VCaP (cell line): ENCODE results near the gene NELFB.

Experiments
- H3K27ac ChIP-seq: fragments of 450-650 bp; 2 replicates; pipeline ENCODE4 v1.5.1; 2017
- TF ChIP-seq, protein P1 (sequence below): fragments of 450-650 bp; conservative IDR thresholded peaks from 2 replicates; pipeline ENCODE4 v1.5.1; 2017; ENCODE audit warnings: mild to moderate bottlenecking, moderate library complexity

NELFB gene

GRCh38 chr9:137244486-137245449, 10.4 kb upstream of the NELFB start:
- TF ChIP-seq, protein P1, sequence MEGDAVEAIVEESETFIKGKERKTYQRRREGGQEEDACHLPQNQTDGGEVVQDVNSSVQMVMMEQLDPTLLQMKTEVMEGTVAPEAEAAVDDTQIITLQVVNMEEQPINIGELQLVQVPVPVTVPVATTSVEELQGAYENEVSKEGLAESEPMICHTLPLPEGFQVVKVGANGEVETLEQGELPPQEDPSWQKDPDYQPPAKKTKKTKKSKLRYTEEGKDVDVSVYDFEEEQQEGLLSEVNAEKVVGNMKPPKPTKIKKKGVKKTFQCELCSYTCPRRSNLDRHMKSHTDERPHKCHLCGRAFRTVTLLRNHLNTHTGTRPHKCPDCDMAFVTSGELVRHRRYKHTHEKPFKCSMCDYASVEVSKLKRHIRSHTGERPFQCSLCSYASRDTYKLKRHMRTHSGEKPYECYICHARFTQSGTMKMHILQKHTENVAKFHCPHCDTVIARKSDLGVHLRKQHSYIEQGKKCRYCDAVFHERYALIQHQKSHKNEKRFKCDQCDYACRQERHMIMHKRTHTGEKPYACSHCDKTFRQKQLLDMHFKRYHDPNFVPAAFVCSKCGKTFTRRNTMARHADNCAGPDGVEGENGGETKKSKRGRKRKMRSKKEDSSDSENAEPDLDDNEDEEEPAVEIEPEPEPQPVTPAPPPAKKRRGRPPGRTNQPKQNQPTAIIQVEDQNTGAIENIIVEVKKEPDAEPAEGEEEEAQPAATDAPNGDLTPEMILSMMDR, result no peak

GRCh38 chr9:137245450-137246421, 9.4 kb upstream of the NELFB start:
- TF ChIP-seq, protein P1, result no peak

More at GRCh38 chr9:137244486-137245449, 10.4 kb upstream of the NELFB start:
- peak overlapping the region; percentile 100 for H3K27ac ChIP-seq

GRCh38 chr9:137247135-137247915, 7.8 kb upstream of the NELFB start:
- TF ChIP-seq, protein P1, result no peak
- no peak overlapping the region for H3K27ac ChIP-seq

More at GRCh38 chr9:137245450-137246421, 9.4 kb upstream of the NELFB start:
- peak overlapping the region; percentile 100; the same call in 1 of the 2 replicates for H3K27ac ChIP-seq

- TF ChIP-seq, protein P1, result no peak
- H3K27ac ChIP-seq, result no peak overlapping the region
These were observed 7.3 kb upstream of the NELFB start for GRCh38 chr9:137247916-137248175.

GRCh38 chr9:137250329-137251193, 4.6 kb upstream of the NELFB start:
- TF ChIP-seq, protein P1, result no peak

GRCh38 chr9:137251194-137251461, 4.0 kb upstream of the NELFB start, which contains the start of gene STPG3:
Gene STPG3, plus strand, starts transcription at chr9:137251286. Its CDS starts 1 bp downstream, at chr9:137251287.
- TF ChIP-seq, protein P1, result no peak
- no peak within 1 kb of the TSS for H3K27ac ChIP-seq

More at GRCh38 chr9:137250329-137251193, 4.6 kb upstream of the NELFB start:
- no peak overlapping the region for H3K27ac ChIP-seq
